Stimulated activated CD4-positive, alpha-beta T cell treated with anti-CD3 and anti-CD28 coated beads, Interleukin-2, amount 100 ng/mL, for 24 hours (primary cell): ENCODE data around the gene WDR7.
A peak's percentile ranks its signal among the peaks of the same experiment; 100 is the strongest.

ENCODE experiments used
- DNase-seq, 2 donors: peaks; one replicate each; pipeline ENCODE4 v3.0.0-alpha.2; 2020

WDR7 gene

GRCh38 chr18:56658261-56658660 is 7.1 kb downstream of the WDR7 start:
- DNase-seq, result no peak

- no peak for DNase-seq
These were observed 8.0 kb downstream of the WDR7 start for GRCh38 chr18:56659111-56659510.

- no peak for DNase-seq
These were observed 9.5 kb downstream of the WDR7 start for GRCh38 chr18:56660655-56661054.

GRCh38 chr18:56661360-56662062 is 10.4 kb downstream of the WDR7 start:
- DNase-seq, result no peak

GRCh38 chr18:56662063-56662408 is 10.9 kb downstream of the WDR7 start:
- no peak for DNase-seq

GRCh38 chr18:56662502-56662901 is 11.3 kb downstream of the WDR7 start:
- no peak for DNase-seq

- no peak for DNase-seq
These were observed 11.7 kb downstream of the WDR7 start for GRCh38 chr18:56662902-56663301.

GRCh38 chr18:56672391-56672790 is 21.2 kb downstream of the WDR7 start:
- DNase-seq, result no peak

GRCh38 chr18:56672981-56673380 is 21.8 kb downstream of the WDR7 start:
- DNase-seq, result no peak

- DNase-seq, result no peak
These were observed 25.5 kb downstream of the WDR7 start for GRCh38 chr18:56676639-56677038.

- DNase-seq, result no peak
These were observed 27.8 kb downstream of the WDR7 start for GRCh38 chr18:56678836-56679565.

- no peak for DNase-seq
These were observed 33.1 kb downstream of the WDR7 start for GRCh38 chr18:56684277-56684676.

GRCh38 chr18:56691530-56691929 is 40.4 kb downstream of the WDR7 start:
- DNase-seq, result no peak

- DNase-seq, result no peak
These were observed 45.8 kb downstream of the WDR7 start for GRCh38 chr18:56696966-56697365.

GRCh38 chr18:56702946-56703345 is 51.8 kb downstream of the WDR7 start:
- peak in 1 of 2 donors; percentile 23 for DNase-seq

GRCh38 chr18:56709463-56709862 is 58.3 kb downstream of the WDR7 start:
- DNase-seq, result peak in 1 of 2 donors; percentile 31

- no peak for DNase-seq
These were observed 60.7 kb downstream of the WDR7 start for GRCh38 chr18:56711708-56712445.

- DNase-seq, result no peak
These were observed 61.6 kb downstream of the WDR7 start for GRCh38 chr18:56712761-56713160.

GRCh38 chr18:56715121-56715520 is 64.0 kb downstream of the WDR7 start:
- DNase-seq, result no peak

GRCh38 chr18:56716692-56717146 is 65.6 kb downstream of the WDR7 start:
- no peak for DNase-seq

- DNase-seq, result no peak
These were observed 69.9 kb downstream of the WDR7 start for GRCh38 chr18:56721031-56721430.

- no peak for DNase-seq
These were observed 70.3 kb downstream of the WDR7 start for GRCh38 chr18:56721491-56721890.

- DNase-seq, result no peak
These were observed 71.4 kb downstream of the WDR7 start for GRCh38 chr18:56722518-56722917.

- no peak for DNase-seq
These were observed 71.9 kb downstream of the WDR7 start for GRCh38 chr18:56723068-56723467.
